Stimulated activated CD4-positive, alpha-beta T cell treated with anti-CD3 and anti-CD28 coated beads, Interleukin-1b, Interleukin-23, amount 100 ng/mL, for 4 hours (primary cell): ENCODE results near the gene S100A7.
"Not testable (repeated sequence)": the region's sequence is repeated elsewhere in the genome, so short reads cannot be mapped to it uniquely, and the experiment has no call there.

ENCODE experiments used
- DNase-seq, 2 donors: peaks; one replicate each; pipeline ENCODE4 v3.0.0-alpha.2; 2020; ENCODE audit warnings: low read depth in 2 of 2

S100A7 gene

DNA sequence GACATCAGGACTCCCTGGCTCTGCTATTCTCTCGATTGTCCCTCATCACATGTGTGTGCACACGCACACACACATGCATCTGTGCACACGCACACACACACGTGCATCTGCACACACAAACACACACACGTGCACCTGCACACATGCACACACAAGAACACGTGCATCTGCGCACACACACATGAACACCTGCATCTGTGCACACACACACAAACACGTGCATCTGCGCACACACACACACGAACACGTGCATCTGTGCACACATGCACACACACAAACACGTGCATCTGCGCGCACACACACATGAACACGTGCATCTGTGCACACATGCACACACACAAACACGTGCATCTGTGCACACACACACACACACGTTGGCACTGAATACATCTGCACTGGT lies 29.4 kb downstream of the S100A7 start:
- DNase-seq: no peak

DNA sequence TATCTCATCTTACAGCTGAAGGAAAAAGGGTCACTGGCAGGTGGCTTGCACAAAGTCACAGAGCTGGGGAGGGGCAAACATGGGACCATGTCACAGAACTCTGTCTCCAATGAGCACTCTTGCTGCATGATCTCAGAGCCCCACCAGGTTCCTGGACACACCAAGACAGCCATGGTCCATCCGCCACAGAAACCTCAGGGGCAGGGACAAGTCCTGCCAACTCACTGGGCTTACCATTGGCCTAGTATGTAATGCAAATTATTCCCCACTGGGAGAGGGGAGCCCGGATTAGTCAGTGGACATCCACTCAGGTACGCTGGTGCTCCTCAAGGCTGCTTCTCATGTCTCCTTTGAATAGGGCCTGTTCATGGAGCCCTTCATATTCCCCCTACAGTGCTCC lies 29.9 kb downstream of the S100A7 start:
- no peak for DNase-seq

DNA sequence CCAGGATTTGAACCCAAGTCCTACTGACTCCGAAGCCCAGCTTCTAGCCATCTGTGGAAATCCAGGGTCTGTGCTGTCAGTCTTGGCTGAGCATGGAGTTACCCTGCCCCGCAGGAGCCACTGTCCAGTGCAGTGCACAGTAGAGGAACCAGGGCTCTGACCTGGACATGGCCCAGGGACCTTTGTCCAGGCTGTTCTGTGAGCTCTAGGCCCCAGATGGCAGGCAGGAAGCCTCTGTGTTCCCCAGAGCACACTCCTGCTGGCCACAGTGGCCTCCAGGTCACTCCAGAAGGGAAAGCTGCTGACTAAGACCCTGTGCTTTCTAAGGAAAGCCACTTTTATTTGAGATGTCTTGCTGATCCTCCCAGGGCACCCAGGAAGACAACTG lies 30.3 kb downstream of the S100A7 start:
- DNase-seq: no peak

DNA sequence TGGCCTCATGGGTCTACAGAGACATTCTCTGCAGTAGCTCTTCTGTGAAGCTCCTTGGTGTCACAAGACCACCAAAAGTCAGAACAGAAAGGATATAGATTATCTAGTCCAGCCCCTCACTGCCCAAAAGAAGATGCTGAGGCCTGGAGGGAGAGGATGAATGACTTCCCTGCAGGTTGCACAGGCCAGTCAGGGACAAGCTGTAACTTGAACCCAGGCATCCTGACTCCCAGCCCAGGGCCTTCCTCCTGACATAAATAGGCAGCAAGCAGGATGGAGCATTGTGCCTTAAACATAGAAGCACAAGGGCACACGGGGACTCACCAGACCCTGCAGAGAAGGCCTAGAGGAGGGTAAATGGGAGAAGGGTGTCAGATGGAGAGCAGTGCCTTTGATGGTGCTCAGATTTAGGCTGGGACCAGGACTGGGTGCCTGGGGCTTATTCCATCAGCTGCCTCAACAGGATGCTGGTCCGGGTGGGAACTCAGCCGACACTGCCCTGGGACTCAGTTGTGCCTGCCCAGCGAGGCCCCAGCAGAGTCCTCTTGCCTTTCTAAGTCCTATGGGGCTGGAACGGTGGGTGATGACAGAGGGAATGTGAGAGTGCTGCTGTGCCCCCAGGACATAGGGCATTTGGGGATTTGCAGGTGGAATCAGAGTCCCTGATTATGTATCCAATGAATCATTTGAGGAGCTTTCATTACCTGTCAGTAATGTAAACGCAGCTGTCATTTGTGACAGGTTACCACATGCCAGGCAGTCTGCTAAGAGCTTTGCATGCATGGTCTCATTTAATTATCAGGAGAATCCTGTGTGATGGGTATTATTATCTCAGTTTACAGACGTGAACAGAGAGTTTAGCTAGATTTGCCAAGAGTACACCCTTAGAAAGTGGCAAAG lies 30.9 kb downstream of the S100A7 start:
- no peak for DNase-seq

DNA sequence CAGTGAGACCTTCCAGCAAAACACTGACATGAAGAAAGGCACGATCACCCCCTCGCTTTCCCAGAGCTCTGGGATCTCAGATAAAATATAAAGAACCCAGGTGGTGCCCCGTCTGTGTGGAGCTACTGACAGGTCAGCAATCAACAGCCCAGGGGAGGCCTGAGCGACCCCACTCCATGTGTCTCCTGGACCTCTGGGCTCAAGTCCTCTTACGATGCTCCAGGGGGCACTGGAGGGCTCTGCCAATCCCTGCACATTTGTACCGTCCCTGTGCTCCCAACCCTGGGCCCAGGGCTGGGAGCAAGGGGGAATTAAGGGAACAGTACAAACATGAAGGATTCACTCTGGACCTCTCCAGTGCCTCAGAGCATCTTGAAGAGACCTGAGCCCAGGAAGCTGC lies 31.7 kb downstream of the S100A7 start:
- no peak for DNase-seq

DNA sequence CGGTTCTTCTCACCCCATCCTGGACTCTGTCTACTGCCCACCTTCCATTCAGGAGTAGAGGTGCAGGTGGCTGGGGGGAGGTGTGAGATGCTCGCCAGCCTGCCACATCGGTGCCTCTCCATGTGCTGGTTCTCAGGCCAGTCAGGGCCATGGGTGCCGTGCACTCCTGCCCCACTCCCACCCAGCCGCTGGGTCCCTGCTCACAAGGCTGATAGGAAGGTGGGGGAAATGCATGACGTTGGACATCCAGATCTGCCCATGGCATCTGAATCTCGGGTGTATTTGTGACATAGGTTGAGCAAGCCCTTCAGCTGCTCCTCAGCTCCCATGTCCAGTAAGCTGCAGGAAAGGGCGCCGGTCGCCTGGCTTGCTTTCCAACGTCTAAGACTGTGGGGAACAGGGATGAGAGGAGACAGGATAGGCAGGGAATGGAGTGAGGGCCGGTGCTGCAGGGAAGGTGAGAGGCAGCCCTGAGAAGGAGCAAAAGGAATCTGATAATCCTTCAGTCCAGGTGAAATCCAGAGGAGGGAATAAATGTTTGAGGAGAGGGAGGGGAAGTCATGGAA lies 32.3 kb downstream of the S100A7 start:
- no peak for DNase-seq

DNA sequence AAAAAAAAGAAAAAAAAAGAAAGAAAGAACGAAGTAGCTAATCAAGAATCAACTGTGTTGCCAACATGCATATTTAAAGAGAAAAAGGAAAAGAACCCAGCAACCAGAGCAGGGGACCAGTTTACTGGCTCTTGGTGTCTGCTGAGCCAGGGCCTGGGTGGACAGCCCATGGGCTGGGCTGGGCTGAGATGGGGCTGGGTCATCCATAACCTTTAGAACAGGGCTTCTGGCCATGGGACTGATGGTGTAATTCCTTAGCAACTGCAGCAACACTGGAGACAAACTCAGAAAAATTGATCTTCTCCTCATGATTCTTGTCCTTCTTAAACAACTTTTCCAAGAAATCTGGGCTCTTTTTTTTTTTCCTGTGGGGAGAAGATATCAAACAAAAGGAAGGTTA lies 33.6 kb downstream of the S100A7 start:
- no peak for DNase-seq

DNA sequence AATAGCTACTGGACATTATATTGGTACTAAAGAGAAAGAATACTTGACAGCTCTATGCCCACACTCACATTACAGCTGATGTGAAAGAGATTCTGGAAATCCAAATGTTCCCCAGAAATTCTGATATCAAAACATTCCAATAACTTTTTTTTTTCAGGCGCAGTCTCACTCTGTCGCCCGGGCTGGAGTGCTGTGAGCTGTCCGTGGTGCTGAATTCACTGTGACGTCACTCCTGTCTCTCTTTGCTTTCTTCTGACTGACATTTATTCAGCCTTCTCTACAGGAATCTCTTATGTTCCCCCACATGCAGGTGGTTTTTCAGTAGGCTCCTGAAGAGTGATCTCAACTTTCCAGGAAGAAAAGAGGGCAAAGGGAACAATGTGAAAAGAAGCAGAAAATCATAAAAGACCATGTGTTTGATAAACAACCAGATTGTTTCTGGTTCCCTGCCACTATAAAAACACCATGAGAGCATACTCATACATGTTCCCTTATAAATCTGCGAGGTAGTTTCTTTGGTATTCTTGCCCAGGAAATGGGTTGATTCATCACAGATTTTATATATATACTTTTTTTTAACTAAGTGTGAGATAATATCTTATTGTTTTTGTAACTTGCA lies 37.9 kb downstream of the S100A7 start:
- peak; percentile 56 to 58 for DNase-seq

DNA sequence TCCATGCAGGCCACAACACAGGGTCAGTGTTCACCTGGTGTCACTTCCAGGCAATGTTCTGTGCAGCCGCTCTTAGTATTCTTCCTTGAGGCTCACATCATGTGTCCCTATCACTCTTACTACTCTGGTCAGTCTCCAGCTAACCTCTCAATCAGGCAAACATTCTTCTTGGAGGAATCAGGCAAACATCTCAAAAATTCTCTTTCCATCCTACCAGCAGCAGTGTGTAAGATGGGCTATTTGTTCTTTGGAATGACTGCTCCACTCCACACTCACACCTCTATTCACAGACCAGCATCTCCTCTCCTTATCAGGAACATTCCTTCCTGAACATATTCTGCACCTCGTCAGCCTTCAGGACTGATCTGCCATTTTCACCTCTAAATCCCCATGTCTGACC lies 40.1 kb downstream of the S100A7 start:
- no peak for DNase-seq

DNA sequence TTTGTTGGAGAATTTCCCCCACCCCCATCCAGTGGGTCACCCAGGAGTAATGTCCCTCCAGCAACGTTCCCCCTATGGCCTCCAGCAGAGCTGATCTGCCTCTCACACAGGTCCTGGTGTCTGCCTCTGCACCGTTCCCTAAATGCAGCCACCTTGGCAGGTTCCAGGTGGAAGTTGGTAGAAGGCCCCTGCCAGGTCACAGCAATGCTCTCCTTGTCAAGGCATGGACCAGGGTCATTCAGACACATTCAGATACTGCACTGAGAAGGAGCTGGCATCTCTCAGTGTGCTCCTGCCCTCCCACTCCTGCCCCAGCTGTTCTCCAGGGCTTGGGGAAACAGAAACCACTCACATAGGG lies 41.0 kb downstream of the S100A7 start:
- DNase-seq: not testable (repeated sequence)

DNA sequence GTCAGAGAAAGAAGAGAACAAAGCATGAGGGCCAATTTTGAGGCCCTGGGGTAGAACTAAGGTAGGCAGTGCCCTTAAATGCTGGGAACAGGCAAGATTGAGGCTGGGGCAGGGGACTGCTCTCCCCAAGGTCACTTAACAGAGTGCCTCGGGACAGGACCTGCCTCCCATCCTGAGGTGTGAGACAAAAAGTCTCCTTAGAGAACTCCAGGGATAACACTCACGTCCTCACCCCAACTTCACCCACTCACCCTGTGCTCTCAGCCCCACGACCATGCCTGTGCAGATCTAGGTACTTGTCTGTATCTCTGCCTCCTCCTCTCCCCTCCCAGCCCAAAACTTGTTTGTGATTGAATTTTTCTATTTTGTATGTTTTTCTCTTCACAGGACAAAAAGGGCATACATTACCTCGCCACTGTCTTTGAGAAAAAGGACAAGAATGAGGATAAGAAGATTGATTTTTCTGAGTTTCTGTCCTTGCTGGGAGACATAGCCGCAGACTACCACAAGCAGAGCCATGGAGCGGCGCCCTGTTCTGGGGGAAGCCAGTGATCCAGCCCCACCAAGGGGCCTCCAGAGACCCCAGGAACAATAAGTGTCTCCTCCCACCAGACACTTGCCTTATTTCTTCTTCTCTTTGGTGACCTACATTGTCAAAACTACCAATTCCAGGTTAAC lies 41.6 kb downstream of the S100A7 start:
- not testable (repeated sequence) for DNase-seq

DNA sequence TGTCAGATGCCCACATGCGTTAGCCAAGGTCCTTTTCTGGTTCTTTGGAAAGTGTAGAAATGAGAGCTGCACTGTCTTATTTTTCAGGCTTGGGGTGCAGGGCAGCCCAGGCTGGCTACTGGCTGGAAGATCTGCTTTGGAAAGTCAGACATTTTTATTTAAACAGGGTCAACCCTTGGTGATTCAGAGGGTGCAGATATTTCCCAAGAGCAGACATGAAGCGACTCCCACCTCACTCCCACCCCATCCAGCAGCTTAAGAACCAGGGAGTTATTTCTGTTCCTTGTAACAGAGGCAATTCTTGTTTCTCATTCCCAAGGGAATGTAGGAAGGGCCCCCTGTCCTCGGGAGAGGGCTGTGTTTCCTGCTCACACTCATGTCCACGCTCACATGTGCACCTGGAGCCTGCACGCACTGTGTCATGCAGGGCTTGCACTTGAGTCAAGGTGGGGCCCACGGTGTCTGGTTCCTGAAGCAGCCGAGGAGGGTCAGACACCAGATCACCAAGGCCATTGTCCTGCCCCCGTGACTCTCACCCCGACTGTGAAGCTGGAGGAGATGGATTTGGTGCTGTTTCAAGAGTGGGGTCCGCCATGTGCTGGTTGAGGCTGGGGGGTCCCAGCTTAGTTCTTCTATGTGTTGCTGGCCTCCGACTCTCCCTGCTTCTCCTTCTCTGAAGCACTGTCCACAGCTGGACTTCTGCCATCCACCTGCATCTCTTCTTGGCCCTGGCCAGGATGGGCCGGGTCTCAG lies 43.1 kb downstream of the S100A7 start:
- DNase-seq: no peak

DNA sequence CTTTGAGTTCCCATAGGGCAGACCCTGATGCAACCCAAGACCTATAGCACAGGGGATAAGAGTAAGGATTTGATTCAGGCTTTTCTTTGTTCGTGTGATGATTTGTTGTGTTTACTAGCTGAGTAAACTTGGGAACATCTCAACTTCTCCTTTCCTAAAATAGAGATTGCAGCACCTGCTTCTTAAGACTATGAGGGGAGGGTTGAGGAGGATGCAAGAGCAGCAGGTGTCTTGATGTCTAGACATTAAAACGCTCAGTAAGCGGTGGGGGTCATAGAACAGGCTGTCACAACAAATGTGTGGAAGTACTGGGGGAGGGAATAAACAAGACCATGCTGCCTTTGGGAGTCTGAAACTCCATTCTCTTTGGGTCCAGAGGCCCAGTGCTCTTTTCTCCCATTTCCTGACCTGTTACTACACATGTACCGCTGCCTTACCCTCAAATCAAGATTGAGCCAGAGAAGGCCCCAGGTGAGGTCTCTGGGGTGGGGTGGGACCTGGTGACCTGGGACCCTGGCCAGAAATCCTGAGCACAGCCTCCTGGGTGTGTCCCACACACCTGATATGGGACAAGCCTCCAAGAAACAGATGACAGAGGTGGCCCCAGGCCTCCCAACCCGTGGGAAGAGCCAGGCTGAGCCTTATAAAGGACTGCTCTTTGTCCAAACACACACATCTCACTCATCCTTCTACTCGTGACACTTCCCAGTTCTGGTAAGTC lies 44.4 kb downstream of the S100A7 start, which contains the start of gene S100A7A:
Gene S100A7A (plus strand): TSS at position 671 of the 721 bp plus-strand sequence. CDS start 1,563 bp downstream, outside the sequence.
- no peak for DNase-seq

DNA sequence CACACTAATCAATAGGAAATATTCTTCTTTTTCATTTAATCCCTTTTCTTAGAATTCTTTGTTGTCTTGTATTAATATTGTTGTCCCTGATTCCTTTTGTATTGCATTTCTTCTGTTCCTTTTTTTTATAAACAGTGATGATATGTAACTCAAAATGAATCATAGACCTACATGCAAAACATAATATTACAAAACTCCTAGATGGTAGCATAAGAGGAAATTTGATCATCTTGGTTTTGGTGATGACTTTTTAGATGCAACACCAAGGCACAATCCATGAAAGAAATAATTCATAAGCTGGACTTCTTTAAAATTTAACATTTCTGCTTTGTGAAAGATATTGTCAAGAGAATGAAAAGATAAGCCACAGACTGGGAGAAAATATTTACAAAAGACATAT lies 46.5 kb downstream of the S100A7 start:
- DNase-seq: not testable (repeated sequence)
